Hematopoietic multipotent progenitor cell treated with erythropoietin and hydrocortisone succinate and interleukin-3 and kit ligand, for 17 days (in vitro differentiated cells): Measurements from ENCODE around the gene PPP1R16B.
"Not testable (repeated sequence)": the region's sequence is repeated elsewhere in the genome, so short reads cannot be mapped to it uniquely, and the experiment has no call there.

Source experiments
- DNase-seq: peaks from one replicate; pipeline ENCODE4 v3.0.0-alpha.2; 2015; ENCODE audit warnings: low spot score

The PPP1R16B gene

DNA sequence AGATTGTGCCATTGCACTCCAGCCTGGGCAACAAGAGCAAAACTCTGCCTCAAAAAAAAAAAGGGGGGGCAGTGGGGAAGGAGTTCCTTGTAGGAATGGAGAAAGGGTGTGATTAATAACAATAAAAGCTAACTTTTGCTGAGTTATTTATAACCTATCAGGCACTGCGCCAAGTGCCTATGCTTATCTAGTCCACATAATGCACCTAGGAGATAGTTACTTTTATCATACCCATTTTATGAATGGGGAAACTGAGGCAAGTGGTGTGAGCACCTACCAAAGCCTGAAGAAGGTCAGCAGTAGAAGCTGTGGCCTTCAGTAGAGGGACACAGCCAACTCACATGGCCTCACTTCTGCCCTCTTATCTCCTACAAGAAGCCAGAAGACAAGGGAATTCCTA is 13.6 kb upstream of the PPP1R16B start:
- no peak for DNase-seq

DNA sequence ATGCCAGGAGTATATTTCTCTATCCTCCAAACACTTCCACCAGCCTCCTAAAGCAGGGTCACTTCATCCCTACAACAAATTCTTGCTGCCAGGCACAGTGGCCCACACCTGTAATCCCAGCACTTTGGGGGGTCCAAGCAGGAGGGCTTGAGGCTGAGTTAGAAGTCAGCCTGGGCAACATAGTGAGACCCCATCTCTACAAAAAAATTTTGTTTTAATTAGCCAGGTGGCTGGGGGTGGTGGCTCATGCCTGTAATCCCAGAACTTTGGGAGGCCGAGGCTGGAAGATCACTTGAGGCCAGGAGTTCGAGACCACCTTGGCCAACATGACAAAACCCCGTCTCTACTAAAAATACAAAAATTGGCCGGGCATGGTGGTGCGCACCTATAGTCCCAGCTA is 11.4 kb upstream of the PPP1R16B start:
- DNase-seq, result not testable (repeated sequence)

- no peak for DNase-seq
Measured at GRCh38 chr20:38798266-38798665, 7.2 kb upstream of the PPP1R16B start.

GRCh38 chr20:38799203-38799602 is 6.3 kb upstream of the PPP1R16B start:
- DNase-seq, result no peak

- DNase-seq, result no peak
Measured at GRCh38 chr20:38800882-38801281, 4.6 kb upstream of the PPP1R16B start.

GRCh38 chr20:38804221-38804620 is 1.3 kb upstream of the PPP1R16B start:
- no peak for DNase-seq

- DNase-seq, result no peak
Measured at GRCh38 chr20:38804682-38805501, 605 bp upstream of the PPP1R16B start.

DNA sequence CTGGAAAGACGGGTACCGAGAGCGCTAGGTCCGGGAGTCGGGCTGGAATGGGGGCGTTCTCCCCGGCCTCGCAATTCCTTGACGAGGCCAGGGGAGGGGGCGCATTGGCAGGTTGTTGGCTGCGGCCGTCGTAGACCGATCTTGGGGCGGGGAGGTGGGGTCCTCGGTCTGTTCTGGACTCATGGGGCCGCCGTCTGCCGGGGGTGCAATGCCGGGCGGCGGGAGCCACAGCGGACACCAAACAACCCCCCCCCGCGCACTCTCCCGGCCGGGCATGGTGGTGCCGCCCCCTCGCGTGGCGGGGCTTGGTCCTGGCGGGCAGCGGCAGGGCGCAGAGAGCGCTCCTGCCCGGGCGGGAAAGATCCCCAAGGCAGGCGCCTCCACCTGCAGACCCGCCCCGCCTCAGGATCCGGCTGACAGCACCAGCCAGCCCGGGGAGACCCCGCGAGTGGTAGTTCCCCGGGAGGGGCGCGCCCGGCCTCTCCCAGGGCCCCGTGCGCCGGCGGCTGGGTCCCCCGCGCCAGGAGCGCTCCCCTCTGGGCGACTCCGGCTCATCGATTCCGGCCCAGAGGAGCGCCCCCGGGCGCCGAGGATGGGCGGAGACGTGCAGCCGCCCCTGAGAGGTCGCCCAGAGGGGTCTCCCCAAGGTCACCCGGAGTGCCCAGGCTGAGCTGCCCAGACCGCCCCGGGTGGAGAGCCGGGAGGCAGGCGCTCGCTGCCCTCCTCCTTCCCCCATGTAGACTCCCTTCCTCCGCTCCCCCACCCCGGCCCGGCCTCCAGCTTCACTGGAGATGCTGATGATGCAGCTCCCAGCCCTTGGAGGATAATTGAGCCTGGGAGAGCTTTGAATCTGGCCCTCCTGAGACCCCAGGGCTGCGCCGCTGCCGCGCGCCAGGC is 709 bp downstream of the PPP1R16B start:
- DNase-seq, result no peak

DNA sequence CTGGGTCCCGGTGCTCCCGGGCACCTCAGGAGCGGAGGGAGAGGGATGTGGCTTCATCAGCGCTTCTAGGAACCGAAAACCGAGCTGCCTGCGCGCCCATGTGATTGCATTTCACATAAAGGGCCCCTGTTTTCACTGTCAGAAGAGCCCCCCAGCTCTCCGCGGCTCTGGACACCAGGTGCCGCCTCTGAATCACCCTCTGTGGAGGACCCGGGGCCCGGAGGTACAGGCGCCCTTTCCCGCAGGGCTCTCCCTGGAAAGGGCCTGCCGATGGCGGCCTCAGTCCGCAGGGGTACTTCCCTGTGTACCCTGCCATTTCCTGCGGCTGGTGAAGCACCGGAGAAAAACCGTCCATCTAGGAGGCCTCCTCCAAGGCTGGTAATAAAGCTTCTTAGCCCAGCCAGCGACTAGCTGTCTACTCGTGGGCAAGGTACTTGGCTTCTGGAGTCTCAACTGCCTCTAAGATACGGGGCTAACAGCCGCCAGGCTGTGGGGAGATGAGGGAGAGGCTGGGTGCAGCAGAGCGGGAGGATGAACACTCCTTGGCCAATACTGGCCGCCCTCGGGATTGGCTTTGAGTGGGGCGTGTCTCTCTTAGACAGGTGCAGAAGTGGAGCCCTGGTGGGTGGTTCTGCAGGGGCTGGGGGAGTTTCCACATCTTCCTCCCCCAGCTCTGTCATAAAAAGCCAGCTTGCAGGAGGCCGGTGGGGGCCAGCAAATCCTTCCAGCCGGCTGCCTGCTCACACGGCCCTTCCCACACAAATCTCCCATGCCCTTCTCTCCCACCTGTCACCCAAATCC is 1.6 kb downstream of the PPP1R16B start:
- DNase-seq, result no peak

GRCh38 chr20:38809942-38810341 is 4.4 kb downstream of the PPP1R16B start:
- DNase-seq, result no peak

- DNase-seq, result no peak
Measured at GRCh38 chr20:38810926-38811630, 5.6 kb downstream of the PPP1R16B start.

DNA sequence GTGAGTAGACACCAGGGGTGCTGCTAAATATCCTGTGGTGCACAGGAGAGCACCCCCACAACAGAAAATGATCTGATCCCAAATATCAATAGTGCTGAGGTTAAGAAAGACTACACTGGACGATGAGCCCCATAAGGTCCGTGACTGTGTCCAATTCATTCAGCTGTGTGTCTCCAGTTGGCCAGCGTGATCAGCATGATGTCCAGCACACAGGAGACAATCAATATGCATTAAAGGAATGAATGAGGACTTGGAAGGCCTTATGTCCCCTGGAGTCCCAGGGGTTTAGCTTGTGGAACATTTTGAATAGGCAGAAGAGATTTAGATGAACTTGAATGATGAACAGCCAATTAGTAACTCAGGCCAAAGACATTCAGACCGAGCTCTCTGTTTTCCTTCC is 6.3 kb downstream of the PPP1R16B start:
- no peak for DNase-seq

GRCh38 chr20:38812182-38812581 is 6.7 kb downstream of the PPP1R16B start:
- no peak for DNase-seq

GRCh38 chr20:38812709-38813573 is 7.4 kb downstream of the PPP1R16B start:
- DNase-seq, result no peak

DNA sequence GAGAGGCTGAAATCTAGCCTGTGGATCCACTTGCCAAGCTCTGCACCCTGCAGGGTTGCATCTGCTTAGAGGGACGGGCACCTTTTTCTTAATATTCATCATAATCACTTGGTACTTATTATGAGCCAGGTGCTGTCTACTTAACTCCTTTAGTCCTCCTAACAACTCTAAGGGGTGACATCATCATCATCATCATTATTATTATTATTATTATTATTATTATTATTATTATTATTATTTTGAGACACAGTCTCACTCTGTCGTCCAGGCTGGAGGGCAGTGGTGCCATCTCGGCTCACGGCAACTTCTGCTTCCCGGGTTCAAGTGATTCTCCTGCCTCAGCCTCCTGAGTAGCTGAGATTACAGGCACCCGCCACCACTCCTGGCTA is 8.1 kb downstream of the PPP1R16B start:
- DNase-seq, result not testable (repeated sequence)

- no peak for DNase-seq
Measured at GRCh38 chr20:38815446-38815845, 9.9 kb downstream of the PPP1R16B start.

GRCh38 chr20:38818113-38819065 is 12.9 kb downstream of the PPP1R16B start:
- DNase-seq, result no peak

DNA sequence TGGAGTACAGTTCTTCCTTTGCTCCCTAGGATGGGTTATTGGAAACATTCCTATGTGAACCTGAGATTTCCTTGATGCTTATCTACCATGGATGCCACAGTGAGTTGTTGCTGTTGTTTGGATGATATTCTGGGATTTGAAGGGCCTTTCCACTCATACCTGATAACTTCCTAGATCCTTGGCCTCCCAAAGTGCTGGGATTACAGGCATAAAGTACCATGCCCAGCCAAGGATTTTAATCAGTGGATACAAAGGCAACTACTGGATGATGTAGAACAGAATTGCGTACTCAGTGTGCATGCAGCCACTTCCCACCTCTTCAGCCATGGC is 20.0 kb downstream of the PPP1R16B start:
- DNase-seq, result no peak

DNA sequence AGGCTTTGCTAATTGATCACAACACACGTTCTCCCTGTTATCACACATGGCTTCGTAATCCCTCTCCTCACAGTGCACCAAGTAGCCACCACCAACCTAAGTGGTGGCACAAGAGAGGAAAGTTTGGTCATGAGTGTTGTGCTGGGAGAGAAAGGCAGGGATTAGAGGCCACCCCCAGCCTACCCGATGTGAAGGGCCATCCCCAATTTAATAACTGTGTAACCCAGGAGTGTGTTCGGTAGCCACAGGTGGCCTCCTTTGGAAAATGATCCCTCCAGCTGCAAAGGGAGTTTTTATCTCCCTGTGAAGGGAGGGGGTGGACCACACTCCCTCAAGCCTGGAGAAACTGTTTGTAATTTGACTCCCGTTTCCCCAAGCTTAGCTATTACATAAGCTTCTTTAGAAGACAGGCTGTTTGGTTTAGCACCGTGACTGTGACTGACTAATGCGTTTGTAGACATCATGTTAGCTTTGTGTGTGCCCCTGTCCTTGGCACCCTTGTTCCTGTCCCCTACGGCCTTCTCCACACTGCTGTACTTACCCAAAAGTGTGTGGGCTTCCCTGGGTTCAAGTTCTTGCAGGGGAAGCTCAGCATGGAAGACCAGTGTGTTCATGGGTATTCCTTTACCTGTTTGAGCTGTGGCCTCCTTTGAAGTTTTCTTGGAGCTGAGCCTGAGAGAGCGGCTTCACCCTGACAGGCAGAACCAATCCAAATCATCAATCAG is 20.6 kb downstream of the PPP1R16B start:
- no peak for DNase-seq
